ENCODE measurements around the gene ISX. TPM values are rescaled to one million over a fixed set of nuclear protein-coding genes. Genes with fewer than 3 reads are reported as not detected.
A peak's percentile ranks its signal among the peaks of the same experiment; 100 is the strongest.

ISX gene
- total RNA-seq, 1 donor = not detected

GRCh38 chr22:35065183-35065582 lies 775 bp upstream of the ISX start:
- DNase-seq (ENCODE audit: low read depth) = no peak
- H3K4me3 ChIP-seq (ENCODE audit: low read depth, low read length) = no peak overlapping the region
- TF ChIP-seq CTCF (IDR thresholded peaks at IDR 0.05; ENCODE audit: insufficient read depth, low read depth, low read length) = no peak

GRCh38 chr22:35066768-35067167 lies 810 bp downstream of the ISX start:
- DNase-seq (ENCODE audit: low read depth) = no peak
- no peak for TF ChIP-seq CTCF (IDR thresholded peaks at IDR 0.05; ENCODE audit: insufficient read depth, low read depth, low read length)
- no peak overlapping the region for H3K4me3 ChIP-seq (ENCODE audit: low read depth, low read length)

- TF ChIP-seq CTCF (IDR thresholded peaks at IDR 0.05; ENCODE audit: insufficient read depth, low read depth, low read length) = no peak
- no peak overlapping the region for H3K4me3 ChIP-seq (ENCODE audit: low read depth, low read length)
- DNase-seq (ENCODE audit: low read depth) = no peak
Measured at GRCh38 chr22:35069541-35069940, 3.6 kb downstream of the ISX start.

- H3K4me3 ChIP-seq (ENCODE audit: low read depth, low read length) = no peak overlapping the region
- TF ChIP-seq CTCF (IDR thresholded peaks at IDR 0.05; ENCODE audit: insufficient read depth, low read depth, low read length) = no peak
- no peak for DNase-seq (ENCODE audit: low read depth)
Measured at GRCh38 chr22:35070451-35071093, 4.6 kb downstream of the ISX start.

GRCh38 chr22:35071784-35072183 lies 5.8 kb downstream of the ISX start:
- no peak for TF ChIP-seq CTCF (IDR thresholded peaks at IDR 0.05; ENCODE audit: insufficient read depth, low read depth, low read length)
- no peak for DNase-seq (ENCODE audit: low read depth)
- no peak overlapping the region for H3K4me3 ChIP-seq (ENCODE audit: low read depth, low read length)

- peak; percentile 0 for DNase-seq (ENCODE audit: low read depth)
- no peak overlapping the region for H3K4me3 ChIP-seq (ENCODE audit: low read depth, low read length)
- no peak for TF ChIP-seq CTCF (IDR thresholded peaks at IDR 0.05; ENCODE audit: insufficient read depth, low read depth, low read length)
Measured at GRCh38 chr22:35072925-35073324, 7.0 kb downstream of the ISX start.

GRCh38 chr22:35074583-35074982 lies 8.6 kb downstream of the ISX start:
- no peak for TF ChIP-seq CTCF (IDR thresholded peaks at IDR 0.05; ENCODE audit: insufficient read depth, low read depth, low read length)
- H3K4me3 ChIP-seq (ENCODE audit: low read depth, low read length) = no peak overlapping the region
- DNase-seq (ENCODE audit: low read depth) = no peak

Data from fibroblast of villous mesenchyme (primary cell).